ENCODE data around the gene ADGRV1.

ADGRV1 gene

DNA sequence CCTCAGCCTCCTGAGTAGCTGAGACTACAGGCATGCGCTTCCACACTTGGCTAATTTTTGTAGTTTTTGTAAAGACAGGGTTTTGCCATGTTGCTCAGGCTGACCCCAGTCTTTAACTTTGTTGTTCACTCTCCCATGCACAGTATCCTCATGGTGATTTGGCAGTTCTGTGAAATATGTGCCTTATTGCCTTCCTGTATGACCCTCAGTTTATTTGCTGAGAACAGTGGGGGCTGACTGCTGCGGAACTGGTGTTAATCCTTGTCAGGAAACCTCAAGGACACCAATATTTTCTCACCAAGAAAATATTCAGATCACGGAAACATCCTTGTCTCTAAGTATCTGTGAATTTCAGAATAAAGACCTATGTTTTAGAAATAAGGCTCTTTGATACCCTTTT lies 536.7 kb downstream of the ADGRV1 start:
- H3K4me3 ChIP-seq (ENCODE audit: low read depth, low read length): no peak overlapping the region

DNA sequence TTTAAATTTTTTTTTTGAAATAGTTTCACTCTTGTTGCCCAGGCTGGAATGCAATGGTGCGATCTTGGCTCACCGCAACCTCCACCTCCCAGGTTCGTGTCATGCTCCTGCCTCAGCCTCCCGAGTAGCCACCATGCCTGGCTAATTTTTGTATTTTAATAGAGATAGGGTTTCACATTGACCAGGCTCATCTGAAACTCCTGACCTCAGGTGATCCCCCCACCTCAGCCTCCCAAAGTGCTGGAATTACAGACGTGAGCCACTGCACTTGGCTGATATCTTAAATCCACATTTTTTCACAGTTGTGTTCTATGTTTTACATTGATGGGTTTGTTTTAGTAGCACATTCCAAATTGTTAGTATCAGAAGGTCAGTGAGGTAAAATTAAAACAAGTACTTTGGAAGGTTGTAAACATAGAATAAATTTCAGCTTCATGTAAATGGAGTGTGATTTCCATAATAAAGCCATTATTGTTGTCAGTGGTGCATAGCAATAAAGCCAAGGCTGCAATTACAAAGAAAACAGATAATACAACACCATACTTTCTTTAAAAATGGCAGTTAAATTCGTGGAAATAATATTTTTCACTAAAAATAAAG lies 537.3 kb downstream of the ADGRV1 start:
- H3K4me3 ChIP-seq (ENCODE audit: low read depth, low read length): no peak overlapping the region

DNA sequence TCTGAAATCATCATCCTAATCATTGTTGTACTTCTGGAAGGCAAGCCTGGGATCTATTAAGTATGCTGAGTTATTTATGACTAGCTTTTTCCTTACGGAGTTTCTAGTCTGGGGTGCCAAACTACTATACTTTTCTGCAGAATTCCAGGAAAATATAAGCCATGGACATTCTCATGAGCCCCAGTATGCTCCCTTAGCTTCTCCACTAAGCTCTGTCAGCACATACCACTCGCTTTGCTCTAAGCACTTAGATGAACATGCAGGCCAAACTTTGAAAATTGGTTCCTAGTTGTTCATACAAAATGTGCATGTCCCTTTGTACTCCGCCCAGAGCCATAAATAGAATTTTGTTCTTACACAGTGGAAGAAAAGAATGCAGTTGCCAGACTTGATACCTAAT lies 539.9 kb downstream of the ADGRV1 start:
- no peak overlapping the region for H3K4me3 ChIP-seq (ENCODE audit: low read depth, low read length)

DNA sequence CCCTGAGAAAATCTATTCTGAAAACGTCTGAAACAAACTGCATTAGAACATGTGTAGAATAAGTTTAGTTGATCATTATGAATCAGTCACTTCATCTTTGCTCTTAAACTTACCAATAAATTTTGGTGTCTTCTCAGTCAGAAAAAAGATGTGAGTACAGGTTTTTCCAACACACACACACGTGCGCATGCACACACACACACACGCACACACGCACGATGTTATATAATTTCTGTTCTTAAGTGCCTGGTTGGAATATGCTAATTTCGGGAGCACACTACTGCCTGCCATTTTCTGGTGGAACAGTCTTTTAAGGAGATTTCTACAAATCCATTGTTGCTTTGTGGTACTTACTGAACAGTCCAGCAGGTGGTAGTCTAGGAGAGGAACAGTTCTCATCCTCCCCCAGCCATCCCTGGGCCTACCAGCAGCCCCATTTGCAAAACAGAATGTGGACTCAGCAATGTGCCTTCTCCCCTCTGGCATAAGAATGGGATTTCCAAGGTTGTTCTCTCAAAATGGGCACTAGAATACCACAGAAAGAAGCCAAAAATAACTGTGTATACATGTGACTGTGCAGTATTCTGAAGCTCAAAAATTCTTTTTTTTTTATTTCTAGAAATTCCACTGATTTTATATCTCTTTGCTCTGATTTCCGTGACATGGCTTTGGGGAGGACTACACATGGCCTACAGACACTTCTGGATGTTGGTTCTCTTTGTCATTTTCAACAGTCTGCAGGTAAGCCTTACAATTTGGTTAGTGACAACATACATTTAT lies 543.2 kb downstream of the ADGRV1 start:
- H3K4me3 ChIP-seq (ENCODE audit: low read depth, low read length): no peak overlapping the region

DNA sequence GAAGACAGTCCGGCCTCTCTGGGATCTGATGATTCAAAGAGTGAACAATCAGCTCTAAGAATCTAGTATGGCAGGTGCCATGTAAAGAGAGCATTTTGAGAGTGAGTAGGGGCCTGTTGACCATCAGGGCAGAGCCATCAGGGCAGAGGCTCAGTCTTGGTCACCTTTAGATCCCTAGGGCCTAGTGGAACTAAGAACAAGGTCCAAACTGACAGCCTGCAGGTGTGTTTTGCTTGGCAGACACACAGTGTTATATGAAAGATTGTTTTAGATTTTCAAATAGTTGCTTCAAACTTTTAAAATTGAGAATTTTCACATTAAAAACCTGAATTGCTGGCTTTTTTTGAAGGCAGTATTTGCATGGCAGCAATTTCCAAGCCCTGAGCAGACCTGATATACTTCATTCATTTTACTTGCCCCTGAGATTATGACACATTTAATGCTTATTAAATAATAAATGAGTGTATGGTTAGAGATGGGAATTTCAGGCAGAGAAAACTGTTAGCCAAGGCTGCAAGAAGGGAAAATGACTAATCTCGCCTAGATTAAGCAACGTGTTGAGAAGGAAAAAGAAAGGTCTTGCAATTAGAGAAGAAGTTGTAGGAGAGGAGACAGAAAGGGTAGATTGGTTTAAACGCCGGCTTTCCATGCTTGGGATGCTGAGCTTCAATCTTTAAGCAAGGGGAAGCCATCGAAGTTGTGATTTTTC lies 544.9 kb downstream of the ADGRV1 start:
- H3K4me3 ChIP-seq (ENCODE audit: low read depth, low read length): no peak overlapping the region

DNA sequence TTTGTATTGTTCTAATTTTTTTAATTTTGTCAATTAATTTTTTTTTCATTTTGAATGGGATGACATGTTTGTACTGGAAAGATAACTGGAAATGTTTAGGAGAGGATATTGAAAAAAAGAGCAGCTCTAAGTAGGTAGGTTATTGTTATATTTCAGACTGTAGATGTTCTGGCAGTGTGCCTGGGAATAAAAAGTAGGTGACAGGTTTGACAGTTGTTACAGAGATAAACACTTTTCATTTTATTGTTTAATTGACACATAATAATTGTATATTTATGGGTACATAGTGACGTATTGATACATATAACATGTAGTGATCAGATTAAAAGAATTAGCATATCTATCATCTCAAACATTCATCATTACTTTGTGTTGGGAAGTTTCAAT lies 545.5 kb downstream of the ADGRV1 start:
- no peak overlapping the region for H3K4me3 ChIP-seq (ENCODE audit: low read depth, low read length)

DNA sequence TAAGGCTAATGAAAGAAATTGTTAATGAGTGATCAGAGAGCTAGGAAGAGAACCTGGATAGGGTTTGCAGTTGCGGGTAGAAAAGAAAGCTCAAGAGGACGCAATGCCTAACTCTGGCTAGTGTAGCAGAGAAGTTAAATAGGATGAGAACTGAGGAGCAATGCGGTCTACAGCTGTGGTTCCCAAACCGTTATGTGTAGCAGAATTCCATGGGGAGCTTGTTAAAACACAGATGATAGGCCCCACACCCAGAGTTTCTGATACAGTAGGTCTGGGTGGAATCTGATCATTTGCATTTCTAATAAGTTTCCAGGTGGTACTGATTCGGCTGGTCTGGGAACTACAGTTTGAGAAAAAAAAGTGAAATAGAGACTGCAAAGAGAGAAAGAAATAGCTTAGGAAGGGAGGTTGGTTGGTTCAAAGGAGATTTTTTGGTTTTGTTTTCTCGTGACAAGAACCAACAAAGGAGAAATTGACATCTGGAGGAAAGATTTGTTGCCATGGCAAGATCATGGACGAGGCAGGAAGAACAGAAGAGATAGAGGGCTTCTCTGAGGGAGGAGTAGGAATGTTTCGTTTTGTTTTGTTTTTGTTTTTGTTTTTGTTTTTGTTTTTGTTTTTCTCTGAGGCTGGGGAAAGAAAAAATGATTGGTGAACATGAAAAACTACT lies 548.4 kb downstream of the ADGRV1 start:
- H3K4me3 ChIP-seq (ENCODE audit: low read depth, low read length): no peak overlapping the region

DNA sequence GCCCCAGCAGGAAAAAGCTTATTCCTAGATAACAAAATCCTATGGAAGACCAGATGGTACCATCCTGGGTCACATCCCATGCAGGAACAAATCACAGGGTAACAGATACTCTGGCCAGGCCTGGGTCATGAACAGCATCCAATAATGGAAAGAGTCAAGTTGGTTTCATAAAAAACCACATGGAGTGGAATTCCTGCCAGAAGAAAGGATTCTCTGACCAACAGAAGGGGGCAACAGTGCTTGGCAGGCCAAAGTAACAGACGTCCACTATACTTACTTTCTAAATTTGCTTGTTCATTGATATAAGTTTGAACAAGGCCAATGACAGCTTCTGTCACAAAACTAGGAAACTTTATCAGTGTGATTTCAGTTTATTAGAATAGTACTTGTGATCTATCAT lies 551.0 kb downstream of the ADGRV1 start:
- no peak overlapping the region for H3K4me3 ChIP-seq (ENCODE audit: low read depth, low read length)

DNA sequence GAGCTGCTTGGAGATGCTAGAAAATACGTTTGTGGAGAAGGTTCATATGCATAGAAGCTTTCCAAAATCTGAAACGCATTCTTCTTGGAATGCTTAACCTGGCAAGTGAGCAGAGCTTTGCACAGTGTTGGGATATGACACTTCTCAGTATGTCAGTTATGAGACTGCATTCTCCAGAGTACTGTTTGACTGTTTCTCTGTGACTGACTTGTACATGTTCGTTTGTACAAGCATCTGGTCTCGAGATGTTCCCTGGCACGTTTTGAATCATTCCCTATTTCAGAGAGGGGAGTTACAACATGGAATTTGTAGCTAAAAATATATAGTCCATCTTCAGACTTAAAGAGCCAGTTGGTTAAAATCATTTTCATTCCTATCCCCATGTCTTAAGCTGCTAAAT lies 552.1 kb downstream of the ADGRV1 start:
- H3K4me3 ChIP-seq (ENCODE audit: low read depth, low read length): no peak overlapping the region

DNA sequence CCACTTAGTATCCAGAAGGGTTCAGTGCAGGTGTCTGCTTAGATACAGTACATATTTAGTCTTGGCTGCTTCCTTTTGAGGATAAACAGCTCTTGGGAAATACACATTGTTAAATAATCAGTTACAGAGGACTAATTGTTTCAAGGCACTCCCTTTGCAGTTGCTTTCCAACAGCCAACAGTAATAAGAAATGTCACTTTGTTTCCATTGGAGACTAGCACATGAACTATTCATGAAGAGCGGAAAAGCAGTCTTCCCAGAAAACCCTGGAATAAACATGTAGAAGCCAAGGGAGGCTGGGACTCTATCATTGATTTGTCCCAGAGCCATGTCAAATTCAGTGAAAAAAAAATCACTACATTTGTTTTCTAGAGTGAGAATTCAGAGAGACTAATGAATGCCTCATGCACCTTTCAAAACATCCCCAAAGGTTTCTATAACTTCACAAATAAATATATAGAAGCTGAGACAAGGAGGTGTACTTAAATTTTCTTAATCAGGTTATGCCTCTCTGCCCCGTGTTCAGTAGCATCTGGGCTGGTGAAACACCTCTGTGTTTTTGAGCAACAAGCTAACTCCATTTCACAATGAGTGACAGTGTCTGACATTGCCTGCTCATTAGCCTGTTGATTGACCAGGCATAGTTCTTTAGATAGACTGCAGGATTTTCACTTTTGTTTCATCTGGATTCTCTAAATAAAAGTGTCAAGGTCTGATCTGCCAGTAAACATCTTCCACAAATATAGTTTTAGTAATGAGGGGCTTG lies 553.1 kb downstream of the ADGRV1 start:
- no peak overlapping the region for H3K4me3 ChIP-seq (ENCODE audit: low read depth, low read length)

DNA sequence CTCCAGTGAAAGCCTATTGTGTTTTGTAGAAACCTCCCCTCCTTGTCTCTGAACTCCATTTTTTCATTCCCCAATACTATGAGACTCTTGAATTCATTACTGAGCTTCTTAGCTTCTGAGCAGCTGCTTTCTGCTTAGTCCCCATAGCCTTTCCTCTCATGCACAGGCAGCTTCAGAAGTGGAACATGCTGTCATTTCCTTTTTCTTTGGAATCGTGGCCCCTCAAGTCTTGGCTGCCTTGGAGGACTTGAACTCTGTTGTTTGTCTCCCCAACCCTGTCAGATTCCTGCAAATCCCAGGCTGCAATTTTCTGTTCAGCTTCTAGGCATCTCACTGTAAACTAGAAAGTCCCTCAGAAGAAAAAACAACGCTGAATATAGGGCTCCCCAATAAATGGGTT lies 556.1 kb downstream of the ADGRV1 start:
- no peak overlapping the region for H3K4me3 ChIP-seq (ENCODE audit: low read depth, low read length)

DNA sequence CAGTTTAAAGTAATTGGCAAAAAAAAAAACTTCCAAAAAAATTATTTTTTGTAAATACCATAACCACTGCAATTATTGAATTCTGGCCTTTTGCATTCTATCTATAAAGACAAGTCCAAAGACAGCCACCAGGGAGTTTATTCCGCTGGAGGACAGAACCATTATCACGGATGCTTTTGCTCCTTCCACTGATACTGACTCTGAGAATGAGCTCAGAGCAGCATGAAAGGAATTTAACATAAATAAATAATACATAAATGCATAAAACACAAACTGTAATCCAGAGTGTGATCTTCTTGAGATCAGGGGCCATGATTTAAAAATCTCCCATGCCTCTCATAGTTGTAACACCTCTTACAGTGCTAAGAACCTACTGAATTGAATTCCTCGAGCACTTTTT lies 559.8 kb downstream of the ADGRV1 start:
- no peak overlapping the region for H3K4me3 ChIP-seq (ENCODE audit: low read depth, low read length)

DNA sequence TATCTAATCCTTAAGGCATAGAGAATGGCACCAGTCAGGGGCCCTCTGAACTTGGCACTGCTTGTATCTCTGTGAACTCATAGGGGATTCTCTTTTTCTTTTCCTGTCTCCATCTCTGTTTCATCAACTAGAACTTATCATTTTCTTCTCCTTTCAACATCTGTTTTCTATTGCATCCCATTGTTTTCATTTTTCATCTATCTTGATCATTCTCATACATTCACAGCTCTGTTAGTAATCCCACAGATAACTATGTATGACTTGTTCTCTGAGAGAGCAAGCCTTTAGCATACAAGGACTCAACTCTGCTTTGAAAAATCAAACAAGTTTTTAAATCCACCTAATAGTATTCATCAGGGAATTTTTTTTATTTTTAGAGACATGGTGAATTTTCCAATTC lies 560.2 kb downstream of the ADGRV1 start:
- no peak overlapping the region for H3K4me3 ChIP-seq (ENCODE audit: low read depth, low read length)

DNA sequence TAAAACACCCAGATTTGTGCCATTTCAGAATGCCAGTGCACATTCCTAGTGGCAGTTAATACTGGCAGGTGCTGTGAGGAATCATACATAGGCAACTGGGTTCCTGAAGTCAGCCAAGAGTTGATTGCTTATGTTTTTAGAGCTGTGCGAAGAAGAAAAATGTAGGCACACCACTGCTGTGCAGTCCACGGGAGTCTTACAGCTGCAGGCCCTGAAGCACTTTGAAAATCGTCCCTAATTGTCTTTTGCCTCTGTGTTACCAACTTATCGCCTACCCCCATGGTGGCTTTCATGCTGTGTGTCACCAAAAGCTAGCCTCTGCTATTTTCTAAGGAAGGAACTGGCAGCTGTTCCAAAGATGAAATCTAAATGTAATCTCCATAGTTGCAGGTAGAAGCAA lies 560.6 kb downstream of the ADGRV1 start:
- H3K4me3 ChIP-seq (ENCODE audit: low read depth, low read length): no peak overlapping the region

DNA sequence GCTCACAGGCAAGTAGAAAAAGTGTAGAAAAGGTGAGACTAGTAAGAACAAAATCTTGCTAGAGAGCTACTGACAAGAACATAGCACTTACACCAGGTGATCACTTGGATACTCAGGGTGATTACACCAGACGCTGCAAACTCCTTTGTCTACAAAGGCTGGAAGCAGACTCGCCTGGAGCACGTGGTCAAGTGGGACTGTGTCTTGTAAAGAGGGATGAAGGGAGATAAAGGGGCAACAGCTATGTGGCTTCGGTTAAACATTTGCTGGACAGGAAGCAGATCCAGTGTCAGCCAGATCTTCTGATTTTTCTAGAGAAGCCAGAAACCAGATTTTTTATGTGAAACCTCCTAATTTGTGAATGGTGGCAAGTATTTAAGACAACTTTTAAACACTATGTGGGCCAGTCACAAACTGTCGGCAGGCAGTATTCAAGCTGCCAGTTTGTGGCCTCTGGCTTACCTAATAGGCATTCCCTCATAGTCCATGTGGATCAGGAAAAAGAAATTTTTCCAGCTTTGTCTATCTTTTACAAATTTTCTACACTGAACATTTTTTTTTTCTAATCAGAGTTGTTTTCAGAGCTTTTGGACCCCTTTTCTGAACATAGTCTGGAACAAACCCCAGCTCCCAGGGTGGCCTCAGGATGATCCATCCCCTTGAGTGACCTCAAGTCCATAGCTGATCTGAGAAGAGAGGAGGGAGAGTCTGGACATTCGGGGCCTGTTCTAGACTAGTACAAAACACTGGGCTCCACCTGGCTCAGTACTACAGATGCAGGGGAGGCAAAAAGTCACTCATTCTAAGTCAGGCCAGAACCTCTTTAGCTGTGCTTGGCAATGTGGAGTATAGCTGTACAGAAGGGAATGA lies 561.6 kb downstream of the ADGRV1 start:
- H3K4me3 ChIP-seq (ENCODE audit: low read depth, low read length): no peak overlapping the region

DNA sequence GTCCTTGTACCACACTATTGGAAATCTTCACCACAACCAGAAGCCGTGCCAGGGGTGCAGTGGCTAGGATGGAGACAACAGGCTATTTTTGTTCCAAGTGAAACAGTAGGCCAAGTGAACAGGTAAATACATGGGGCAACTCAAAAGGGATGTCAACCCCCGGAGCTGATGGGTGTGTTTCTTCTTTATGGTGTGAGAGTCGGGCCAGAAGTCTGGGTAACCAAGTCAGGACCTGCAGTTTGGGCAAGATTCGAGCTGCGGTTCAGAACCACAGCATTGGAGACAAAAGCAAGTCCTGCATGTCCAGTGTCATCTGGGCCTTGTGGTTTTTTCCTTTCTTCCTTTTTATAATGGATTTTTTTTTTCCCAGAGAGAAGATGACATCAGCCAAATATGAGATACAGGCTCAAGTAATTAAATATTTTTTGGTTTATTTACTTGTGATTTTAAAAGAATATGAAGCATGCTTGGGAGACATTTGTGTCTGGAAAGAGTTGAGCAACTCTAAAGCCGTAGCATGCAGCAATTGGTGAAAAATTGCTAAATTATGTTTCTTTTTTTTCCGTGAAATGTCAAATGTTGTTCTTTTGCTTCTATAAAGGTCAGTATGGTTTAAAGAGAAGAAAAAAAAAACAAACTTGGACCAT lies 562.9 kb downstream of the ADGRV1 start:
- H3K4me3 ChIP-seq (ENCODE audit: low read depth, low read length): no peak overlapping the region

DNA sequence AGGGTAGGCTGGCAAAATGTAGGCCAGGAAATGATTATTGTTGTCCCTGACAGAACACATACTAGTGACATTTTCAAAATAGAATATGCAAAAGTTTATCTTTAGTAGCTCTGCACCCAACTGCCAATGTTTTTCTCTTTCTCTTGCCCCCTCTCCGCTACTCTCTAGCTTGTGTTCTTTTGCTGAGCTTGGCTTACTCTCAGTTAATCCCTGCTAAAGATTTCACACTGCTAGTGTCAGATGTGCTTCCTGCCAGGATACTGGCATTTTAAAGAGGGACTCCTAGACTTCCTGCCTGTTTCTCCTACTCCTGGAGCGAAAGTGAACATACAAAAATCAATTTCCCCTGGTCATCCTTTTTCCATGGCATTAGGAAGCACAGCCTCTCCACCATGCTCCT lies 564.1 kb downstream of the ADGRV1 start:
- no peak overlapping the region for H3K4me3 ChIP-seq (ENCODE audit: low read depth, low read length)

DNA sequence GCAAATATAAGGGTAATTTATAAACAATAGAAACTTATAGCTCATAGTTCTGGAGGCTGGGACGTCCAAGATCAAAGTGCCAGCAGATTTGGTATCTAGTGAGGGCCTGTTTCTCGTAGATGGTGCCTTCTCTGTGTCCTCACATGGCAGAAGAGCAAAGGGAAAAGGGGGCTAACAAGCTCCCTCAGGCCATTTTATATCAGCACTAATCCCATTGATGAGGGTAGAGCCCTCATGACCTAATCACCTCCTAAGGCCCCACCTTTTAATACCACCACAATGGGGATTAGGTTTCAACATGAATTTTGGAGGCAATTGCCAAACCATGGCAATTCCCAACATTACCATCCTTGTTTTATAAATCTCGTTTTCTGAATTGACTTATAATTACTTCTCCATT lies 564.7 kb downstream of the ADGRV1 start:
- H3K4me3 ChIP-seq (ENCODE audit: low read depth, low read length): no peak overlapping the region

DNA sequence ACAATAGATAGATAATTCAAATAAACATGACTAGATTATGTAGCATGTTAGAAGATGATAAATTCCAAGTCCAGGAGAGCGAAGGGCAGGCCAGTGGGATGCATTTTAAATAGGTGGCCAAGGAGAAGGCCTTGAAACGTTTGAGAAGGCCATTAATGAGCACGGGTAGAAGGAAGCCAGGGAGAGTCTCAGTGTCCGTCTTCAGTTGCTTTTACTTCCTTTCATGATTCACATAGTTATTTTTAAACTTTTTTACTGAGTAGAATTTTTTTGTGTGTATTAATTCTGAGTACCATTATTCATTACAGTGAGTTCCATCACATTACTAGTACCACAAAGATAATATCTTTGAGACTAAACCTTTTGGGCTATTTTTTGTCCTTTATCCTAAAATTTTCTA lies 565.3 kb downstream of the ADGRV1 start:
- no peak overlapping the region for H3K4me3 ChIP-seq (ENCODE audit: low read depth, low read length)

DNA sequence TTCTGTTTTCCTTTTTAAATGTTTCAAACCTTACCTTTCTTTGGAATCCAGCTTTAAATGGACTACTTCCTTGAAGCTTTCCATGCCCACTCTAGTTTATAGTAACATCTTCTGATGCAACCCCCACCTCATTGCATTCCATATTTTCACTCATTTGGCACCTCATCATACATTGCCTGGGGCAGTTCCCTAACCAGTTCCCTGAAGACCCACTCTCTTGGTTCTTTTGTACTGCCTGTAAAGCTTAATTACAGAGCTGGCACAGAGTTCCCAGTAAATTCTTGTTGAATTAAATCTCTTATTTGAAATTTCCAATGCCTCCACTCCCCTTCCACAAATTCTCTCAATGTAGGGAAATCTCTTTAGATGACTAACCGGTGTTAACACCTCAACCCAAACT lies 567.3 kb downstream of the ADGRV1 start:
- no peak overlapping the region for H3K4me3 ChIP-seq (ENCODE audit: low read depth, low read length)

Data from iPS-11a (cell line).